ENCODE measurements around the gene TSC2. TPM values are rescaled to one million over a fixed set of nuclear protein-coding genes. Genes with fewer than 3 reads are reported as not detected.
"Not testable (repeated sequence)": the region's sequence is repeated elsewhere in the genome, so short reads cannot be mapped to it uniquely, and the experiment has no call there.

TSC2 gene
- total RNA-seq, 1 donor from 2014 or later: 67.9 TPM

DNA sequence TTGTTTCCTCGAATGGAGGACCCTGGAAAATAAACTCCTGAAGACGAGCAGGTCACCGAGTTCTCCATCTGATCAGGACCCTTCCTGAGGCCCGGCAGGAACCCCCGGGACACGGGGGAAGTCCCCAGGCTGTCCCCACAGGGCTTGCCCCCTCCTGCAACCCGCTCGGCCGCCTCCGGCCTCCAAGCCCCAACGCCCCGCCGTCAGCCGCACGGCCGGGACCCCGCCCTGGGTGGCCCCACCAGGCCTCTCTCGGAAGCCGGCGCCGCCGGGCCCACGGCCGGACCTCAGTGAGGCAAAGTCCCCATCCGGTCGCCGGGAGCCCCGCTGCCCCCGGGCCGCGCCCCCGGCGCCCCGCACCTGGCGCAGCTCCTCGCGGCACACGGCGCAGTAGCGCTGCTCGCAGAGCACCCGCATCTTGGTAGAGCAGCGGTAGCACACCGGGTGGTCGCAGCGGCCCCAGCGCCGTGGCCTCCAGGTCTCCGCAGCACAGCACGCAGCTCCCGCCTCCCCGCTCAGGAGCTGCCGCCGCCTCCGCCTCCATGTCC lies 38.5 kb upstream of the TSC2 start:
- peaks cover 1% of the 10 kb centered on the region for H3K36me3 ChIP-seq (ENCODE audit: control insufficient read depth, insufficient read depth, low read length)
- TF ChIP-seq CTCF (IDR thresholded peaks at IDR 0.05; ENCODE audit: insufficient read depth, low read length, poor library complexity, severe bottlenecking): no peak
- no peaks in the 10 kb centered on the region for H3K27me3 ChIP-seq (ENCODE audit: control insufficient read depth, insufficient read depth, low read length)
- H3K4me3 ChIP-seq (ENCODE audit: low read depth, low read length): peak overlapping the region; percentile 74
- no peak for DNase-seq (ENCODE audit: low read depth)

DNA sequence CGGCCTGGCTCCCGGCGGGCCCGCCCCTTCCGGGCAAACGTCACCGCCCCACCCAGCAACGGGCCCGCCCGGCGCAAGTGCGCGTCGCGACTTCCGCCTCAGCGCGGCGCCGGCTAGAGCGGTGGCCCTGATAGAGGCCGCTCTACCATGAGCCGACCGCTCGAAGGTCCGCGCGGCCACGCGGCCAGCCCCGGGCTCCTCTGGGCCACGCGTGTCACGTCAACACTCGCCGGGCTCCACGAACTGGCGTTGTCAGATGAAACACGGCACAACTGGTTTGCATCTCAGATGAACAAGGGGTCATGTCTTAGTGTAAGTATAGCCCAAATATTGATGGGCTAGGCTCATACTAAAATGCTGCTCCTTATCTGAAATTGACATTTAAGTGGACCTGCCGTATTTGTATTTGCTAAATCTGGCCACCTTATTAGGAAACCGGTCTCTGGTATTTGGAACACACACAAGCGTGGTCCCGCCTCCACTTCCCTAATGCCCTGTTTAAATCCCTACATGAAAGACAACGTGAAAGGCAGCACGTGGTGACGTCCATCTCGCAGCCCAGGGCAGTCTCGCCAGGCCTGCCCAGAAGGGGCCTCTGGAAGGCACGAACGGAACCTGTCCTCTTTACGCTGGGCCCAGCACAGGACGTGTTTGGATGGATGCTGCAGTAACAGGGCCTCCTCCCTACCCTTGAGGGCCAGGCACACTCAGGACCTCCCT lies 37.8 kb upstream of the TSC2 start, which contains the start of gene ZNF598:
Gene ZNF598 (minus strand): TSS at position 31 of the 720 bp plus-strand sequence.
- peaks cover 1% of the 10 kb centered on the region for H3K36me3 ChIP-seq (ENCODE audit: control insufficient read depth, insufficient read depth, low read length)
- no peak for DNase-seq (ENCODE audit: low read depth)
- H3K27me3 ChIP-seq (ENCODE audit: control insufficient read depth, insufficient read depth, low read length): no peaks in the 10 kb centered on the region
- peak within 1 kb of the TSS; percentile 74 for H3K4me3 ChIP-seq (ENCODE audit: low read depth, low read length)
- TF ChIP-seq CTCF (IDR thresholded peaks at IDR 0.05; ENCODE audit: insufficient read depth, low read length, poor library complexity, severe bottlenecking): no peak

- H3K27me3 ChIP-seq (ENCODE audit: control insufficient read depth, insufficient read depth, low read length); H3K36me3 ChIP-seq (ENCODE audit: control insufficient read depth, insufficient read depth, low read length); H3K4me3 ChIP-seq (ENCODE audit: low read depth, low read length); DNase-seq (ENCODE audit: low read depth): not testable (repeated sequence)
Measured at GRCh38 chr16:2011726-2012125, 36.1 kb upstream of the TSC2 start.

GRCh38 chr16:2013527-2013926 lies 34.3 kb upstream of the TSC2 start:
- Histone ChIP-seq H3K36me3 (ENCODE audit: control insufficient read depth, insufficient read depth, low read length) (no peaks in the 10 kb centered on the region), H3K27me3 (ENCODE audit: control insufficient read depth, insufficient read depth, low read length) (no peaks in the 10 kb centered on the region), H3K4me3 (ENCODE audit: low read depth, low read length) (no peak overlapping the region)
- DNase-seq (ENCODE audit: low read depth): no peak
- no peak for TF ChIP-seq CTCF (IDR thresholded peaks at IDR 0.05; ENCODE audit: insufficient read depth, low read length, poor library complexity, severe bottlenecking)

DNA sequence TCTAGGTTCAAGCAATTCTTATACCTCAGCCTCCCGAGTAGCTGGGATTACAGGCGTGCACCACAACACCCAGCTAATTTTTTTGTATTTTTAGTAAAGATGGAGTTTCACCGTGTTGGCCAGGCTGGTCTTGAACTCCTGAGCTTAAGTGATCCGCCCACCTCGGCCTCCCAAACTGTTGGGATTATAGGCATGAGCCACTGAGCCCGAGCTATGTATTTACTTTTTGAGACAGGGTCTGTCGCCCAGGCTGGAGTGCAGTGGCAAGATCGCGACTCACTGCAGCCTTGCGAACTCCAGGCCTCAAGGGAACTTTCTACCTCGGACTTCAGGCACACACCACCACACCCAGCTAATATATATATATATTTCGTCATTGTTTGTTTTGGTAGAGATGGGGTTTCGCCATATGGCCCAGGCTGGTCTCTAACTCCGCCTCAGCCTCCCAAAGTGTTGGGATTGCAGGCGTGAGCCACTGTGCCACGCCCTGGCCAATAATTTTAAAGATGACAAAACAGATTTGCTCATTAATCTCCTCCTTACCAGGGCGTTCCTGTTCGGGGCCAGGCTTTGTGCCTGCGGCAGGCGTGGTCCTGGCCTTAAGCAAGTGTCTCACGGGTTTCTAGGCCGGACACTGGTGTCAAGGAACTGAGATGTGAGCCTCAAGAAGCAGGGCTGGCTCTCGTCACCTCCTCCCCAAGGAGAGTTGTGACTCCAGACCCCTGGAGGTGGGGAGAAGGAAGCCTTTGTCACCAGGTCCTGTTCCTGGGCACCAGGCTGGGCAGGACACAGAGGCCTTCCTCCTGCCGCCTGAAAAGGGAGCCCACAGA lies 32.5 kb upstream of the TSC2 start:
- no peak for TF ChIP-seq CTCF (IDR thresholded peaks at IDR 0.05; ENCODE audit: insufficient read depth, low read length, poor library complexity, severe bottlenecking)
- no peak for DNase-seq (ENCODE audit: low read depth)
- H3K27me3 ChIP-seq (ENCODE audit: control insufficient read depth, insufficient read depth, low read length): peaks cover 16% of the 10 kb centered on the region

DNA sequence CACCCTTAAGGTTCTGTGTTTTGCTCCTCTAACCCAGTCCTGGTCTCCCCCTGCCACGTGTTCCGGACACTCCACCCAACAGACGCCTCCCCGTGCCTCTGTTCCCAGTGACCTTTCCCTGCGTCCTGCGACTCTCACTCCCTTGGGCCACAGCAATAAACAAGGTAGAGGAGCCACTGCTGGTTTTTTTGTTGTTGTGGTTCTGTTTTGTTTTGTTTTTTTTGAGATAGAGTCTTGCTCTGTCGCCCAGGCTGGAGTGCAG lies 31.9 kb upstream of the TSC2 start:
- no peaks in the 10 kb centered on the region for H3K36me3 ChIP-seq (ENCODE audit: control insufficient read depth, insufficient read depth, low read length)
- H3K27me3 ChIP-seq (ENCODE audit: control insufficient read depth, insufficient read depth, low read length): peaks cover 21% of the 10 kb centered on the region
- DNase-seq (ENCODE audit: low read depth): no peak
- TF ChIP-seq CTCF (IDR thresholded peaks at IDR 0.05; ENCODE audit: insufficient read depth, low read length, poor library complexity, severe bottlenecking): no peak
- no peak overlapping the region for H3K4me3 ChIP-seq (ENCODE audit: low read depth, low read length)

More for the DNA sequence above, 32.5 kb upstream of the TSC2 start:
- Histone ChIP-seq H3K36me3 (ENCODE audit: control insufficient read depth, insufficient read depth, low read length) (no peaks in the 10 kb centered on the region), H3K4me3 (ENCODE audit: low read depth, low read length) (no peak overlapping the region)

Measured in kidney epithelial cell (primary cell).